SJCRH30 (cell line): Measurements from ENCODE around the gene TMEM270. TPM values are rescaled to one million over a fixed set of nuclear protein-coding genes. Genes with fewer than 3 reads are reported as not detected.

Experiments used
- DNase-seq, 2 experiments: peaks; one replicate each; pipeline ENCODE4 v3.0.0-alpha.2; 2015 to 2020
- H3K27ac ChIP-seq: fragments of 250-450 bp; sonication (Bioruptor Pico); 2 replicates; pipeline ENCODE4 v1.5.1; 2020; ENCODE audit warnings: mild to moderate bottlenecking, moderate library complexity
- H3K27me3 ChIP-seq: fragments of 250-450 bp; sonication (Bioruptor Pico); 2 replicates; pipeline ENCODE4 v1.5.1; 2020; ENCODE audit warnings: mild to moderate bottlenecking, moderate library complexity
- H3K36me3 ChIP-seq: fragments of 250-450 bp; sonication (Bioruptor Pico); 2 replicates; pipeline ENCODE4 v1.5.1; 2020; ENCODE audit warnings: mild to moderate bottlenecking, moderate library complexity
- H3K4me1 ChIP-seq: fragments of 250-450 bp; sonication (Bioruptor Pico); 2 replicates; pipeline ENCODE4 v1.5.1; 2020; ENCODE audit warnings: mild to moderate bottlenecking, moderate library complexity
- H3K4me3 ChIP-seq: fragments of 250-450 bp; sonication (Bioruptor Pico); 2 replicates; pipeline ENCODE4 v1.5.1; 2020; ENCODE audit warnings: mild to moderate bottlenecking, moderate library complexity
- H3K9me3 ChIP-seq: fragments of 250-450 bp; sonication (Bioruptor Pico); replicated peaks from 2 replicates; pipeline ENCODE4 v1.5.1; 2020; ENCODE audit warnings: mild to moderate bottlenecking, moderate library complexity
- total RNA-seq: library from RNA; depleted of rRNA; stranded (reverse); fragments of >200 nt; shearing (Covaris generic); gene quantifications from 2 replicates; pipeline ENCODE4 v1.2.3, GENCODE V29; 2014

Gene TMEM270
- total RNA-seq, 1 experiment from 2014 or later = not detected

DNA sequence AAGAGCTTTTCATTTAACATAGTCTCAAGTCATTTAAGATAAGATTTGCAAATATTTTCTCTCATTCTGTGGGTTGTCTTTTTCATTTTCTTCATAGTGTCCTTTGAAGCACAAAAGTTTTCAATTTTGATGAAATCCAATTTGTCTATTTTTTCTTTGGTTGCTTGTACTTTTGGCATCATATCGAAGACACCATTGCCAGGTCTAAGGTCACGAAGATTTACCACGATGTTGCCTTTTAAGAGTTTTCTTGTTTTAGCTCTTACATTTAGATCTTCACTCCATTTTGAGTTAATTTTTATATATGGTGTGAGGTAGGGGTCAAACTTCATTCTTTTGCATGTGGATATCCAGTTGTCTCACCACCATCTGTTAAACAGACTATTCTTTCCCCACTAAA, 34.7 kb downstream of the TMEM270 start:
- H3K4me3 ChIP-seq = no peak overlapping the region
- no peaks in the 10 kb centered on the region for H3K36me3 ChIP-seq
- peaks cover 9% of the 10 kb centered on the region for H3K9me3 ChIP-seq
- peak overlapping the region; percentile 36; the same call in 1 of the 2 replicates for H3K27ac ChIP-seq
- no peaks in the 10 kb centered on the region for H3K27me3 ChIP-seq
- DNase-seq = no peak
- peaks cover 34% of the 10 kb centered on the region for H3K4me1 ChIP-seq

DNA sequence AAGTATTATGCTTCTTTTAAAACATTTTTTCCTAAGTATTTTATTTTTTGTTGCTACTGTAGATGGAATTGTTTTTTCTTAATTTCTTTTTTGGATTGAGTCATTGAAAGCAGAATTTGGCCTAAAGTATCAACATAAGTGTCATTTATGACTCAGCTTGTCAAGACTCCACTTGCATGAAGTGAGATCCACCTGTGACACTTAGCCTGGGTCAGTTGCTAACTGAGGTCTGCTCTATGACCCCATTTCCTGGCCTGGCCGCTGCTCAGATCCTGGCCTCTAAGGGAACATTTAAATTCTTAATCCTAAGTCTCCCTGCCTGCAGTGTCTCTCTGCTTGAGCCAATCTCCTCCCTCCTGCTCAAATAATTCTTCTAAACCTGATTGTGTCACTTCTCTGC, 35.5 kb downstream of the TMEM270 start:
- H3K27ac ChIP-seq = no peak overlapping the region
- H3K36me3 ChIP-seq = no peaks in the 10 kb centered on the region
- H3K4me3 ChIP-seq = no peak overlapping the region
- H3K4me1 ChIP-seq = peaks cover 32% of the 10 kb centered on the region
- H3K27me3 ChIP-seq = no peaks in the 10 kb centered on the region
- H3K9me3 ChIP-seq = peaks cover 9% of the 10 kb centered on the region
- no peak for DNase-seq

DNA sequence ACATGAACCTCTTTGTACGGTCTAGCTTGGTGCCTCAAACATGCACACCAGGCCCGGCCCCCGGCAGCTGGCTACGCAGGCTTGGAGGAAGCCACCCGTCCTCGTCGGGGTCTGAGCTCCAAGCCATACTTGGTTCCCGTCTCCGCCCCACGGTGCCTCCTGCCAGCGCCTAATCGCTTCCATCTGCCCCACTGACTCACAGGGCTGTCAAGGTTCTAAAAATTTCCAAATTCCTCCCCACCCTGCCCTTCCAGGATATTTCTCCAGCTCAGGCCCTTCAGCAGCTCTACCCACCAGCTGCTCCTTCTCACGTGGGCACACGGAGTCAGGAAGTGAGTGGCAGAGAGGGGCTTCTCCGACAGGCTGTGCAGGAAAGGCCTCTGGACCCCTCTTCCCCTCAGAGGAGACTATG, 38.8 kb downstream of the TMEM270 start:
- H3K4me3 ChIP-seq = no peak overlapping the region
- peaks cover 9% of the 10 kb centered on the region for H3K9me3 ChIP-seq
- DNase-seq = peak; percentile 73 to 78
- H3K27ac ChIP-seq = peak overlapping the region; percentile 53
- peaks cover 11% of the 10 kb centered on the region for H3K4me1 ChIP-seq
- no peaks in the 10 kb centered on the region for H3K36me3 ChIP-seq
- H3K27me3 ChIP-seq = no peaks in the 10 kb centered on the region

DNA sequence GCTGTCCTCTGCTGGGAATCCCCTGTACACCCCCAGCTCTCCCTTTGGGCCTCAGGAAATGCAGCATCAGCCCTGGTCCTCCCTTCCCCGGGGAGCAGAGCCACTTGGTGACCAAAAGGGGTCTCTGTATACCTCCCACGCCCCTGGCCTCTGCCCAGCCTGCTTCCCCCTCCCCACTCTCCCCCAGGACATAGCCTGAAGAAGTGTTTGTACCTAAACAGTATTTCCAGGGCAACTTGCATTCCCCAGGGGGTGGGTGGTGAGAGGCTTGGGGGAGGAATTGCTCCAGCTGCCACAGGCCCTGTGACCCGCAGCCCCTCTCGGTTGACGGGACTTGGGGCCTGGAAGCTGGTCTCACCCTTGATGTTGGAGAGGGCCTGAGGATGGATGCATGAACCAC, 39.3 kb downstream of the TMEM270 start:
- peak overlapping the region; percentile 53 for H3K27ac ChIP-seq
- peaks cover 11% of the 10 kb centered on the region for H3K4me1 ChIP-seq
- no peak overlapping the region for H3K4me3 ChIP-seq
- DNase-seq = peak; percentile 32 to 47
- H3K27me3 ChIP-seq = no peaks in the 10 kb centered on the region
- H3K9me3 ChIP-seq = peaks cover 9% of the 10 kb centered on the region
- no peaks in the 10 kb centered on the region for H3K36me3 ChIP-seq

DNA sequence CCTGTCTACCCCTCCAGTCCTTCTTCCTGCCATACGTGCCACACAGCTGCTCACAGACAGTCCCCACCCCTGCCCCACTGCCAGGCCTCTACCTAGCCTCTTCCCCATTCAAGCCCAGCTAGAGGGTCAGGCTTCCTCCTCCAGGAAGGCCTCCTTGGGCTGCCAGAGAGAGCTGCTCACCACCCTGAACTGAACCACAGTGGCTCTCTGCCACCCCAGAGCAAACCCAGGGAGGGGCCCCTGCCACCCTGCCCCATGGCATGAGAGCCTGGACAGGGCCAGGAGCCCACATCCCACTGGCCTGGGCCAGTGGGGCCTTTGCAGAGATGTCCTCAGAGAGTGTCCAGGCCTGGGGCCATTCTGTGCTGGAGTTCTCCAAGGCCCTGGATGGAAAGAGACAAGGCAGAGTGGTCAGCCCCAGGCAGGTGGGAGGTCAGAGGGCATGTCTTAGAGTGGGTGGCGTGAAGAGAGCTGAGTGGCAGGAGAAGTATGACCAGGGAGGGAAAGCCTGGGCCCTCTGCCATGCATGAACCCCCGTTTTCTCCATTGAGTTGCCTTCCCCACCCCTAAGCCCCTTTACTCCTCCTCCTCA, 40.4 kb downstream of the TMEM270 start:
- peaks cover 1% of the 10 kb centered on the region; the same call in 1 of the 2 replicates for H3K9me3 ChIP-seq
- H3K4me1 ChIP-seq = peaks cover 11% of the 10 kb centered on the region
- H3K36me3 ChIP-seq = no peaks in the 10 kb centered on the region
- H3K27me3 ChIP-seq = no peaks in the 10 kb centered on the region
- no peak overlapping the region for H3K4me3 ChIP-seq
- no peak overlapping the region for H3K27ac ChIP-seq
- no peak for DNase-seq

DNA sequence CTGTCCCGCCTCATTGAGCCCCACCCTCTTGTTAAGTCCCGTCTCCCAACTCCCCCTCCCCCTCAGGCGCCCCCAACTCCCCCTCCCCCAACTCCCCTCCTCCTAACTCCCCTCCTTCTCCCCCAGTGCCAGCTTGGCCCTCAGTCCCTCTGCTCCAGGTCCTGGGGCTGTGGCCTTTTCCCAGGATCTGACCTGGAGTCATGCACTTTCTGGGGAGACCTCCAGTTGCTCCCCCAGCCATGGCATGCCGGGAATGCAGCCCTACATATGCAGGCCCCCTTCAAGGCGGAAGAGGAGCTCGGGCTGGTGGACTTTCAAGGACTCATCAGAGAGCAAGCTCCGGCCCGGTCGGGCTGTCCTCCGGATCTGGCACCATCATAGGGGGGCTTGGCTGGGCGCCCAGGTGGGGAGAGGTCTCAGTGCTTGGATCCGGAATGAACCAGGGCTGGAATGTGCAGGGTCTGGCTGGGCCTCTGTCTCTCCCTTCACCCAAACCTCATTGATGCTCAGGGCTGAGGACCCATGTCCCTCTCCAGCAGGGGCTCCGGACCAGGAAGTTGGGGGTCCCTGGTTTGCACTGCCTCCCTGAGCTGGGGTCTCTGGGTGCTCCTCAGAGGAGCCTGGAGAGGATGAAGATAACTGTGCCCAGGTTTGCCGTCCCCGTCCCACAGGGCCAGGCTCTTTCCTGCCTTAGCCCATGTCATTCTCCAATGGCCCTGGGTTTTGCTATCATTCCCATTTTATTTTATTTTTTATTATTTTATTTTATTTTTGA, 41.1 kb downstream of the TMEM270 start:
- H3K4me1 ChIP-seq = peaks cover 11% of the 10 kb centered on the region
- H3K27me3 ChIP-seq = no peaks in the 10 kb centered on the region
- H3K36me3 ChIP-seq = no peaks in the 10 kb centered on the region
- no peak overlapping the region for H3K4me3 ChIP-seq
- no peak overlapping the region for H3K27ac ChIP-seq
- no peaks in the 10 kb centered on the region for H3K9me3 ChIP-seq
- no peak for DNase-seq

DNA sequence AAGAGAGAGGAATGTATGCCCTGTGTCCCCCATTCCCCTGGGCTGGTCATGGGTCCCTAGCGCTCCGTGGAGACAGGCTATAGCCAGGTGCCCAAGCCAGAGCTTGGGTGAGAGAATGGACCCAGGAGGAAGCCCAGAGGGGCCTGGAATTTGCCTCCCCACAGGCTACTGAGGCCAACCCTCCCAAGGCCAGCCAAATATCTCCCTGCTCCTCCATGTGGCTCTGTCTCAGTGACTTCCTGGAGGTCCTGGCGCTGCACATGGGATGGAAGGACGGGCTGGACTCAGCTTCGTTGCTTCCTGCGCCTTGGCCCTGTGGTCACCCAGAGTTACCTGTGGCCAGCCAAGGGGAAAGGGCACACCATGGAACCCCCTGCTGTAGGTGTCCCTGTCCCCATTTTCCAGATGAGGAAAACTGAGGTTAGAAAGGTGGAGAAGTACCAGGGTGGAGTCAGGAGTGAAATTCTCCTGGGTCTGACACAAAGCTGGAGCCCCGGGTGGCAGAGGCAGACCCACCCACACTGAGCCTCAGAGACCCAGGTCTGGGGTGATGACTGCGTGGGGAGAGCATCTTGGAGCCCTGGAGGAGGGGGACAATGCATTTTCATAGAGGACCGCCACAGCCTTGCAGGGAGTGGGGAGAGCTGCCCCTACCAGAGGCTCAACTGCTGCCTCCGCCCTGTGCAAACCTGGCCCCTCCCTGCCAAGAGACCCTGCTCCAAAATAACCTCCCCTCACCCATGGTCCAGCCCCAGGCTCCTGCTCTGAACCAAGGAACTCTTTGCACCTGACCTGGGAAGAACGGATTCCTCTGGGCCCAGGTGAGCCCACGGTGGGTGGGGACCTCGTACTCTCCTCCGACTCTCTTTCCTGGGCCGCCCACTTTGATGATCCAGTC, 42.6 kb downstream of the TMEM270 start:
- Histone ChIP-seq H3K27me3 (0 out of 2 replicates have a peak, but pooled peaks cover 2% of the 10 kb centered on the region), H3K36me3 (no peaks in the 10 kb centered on the region), H3K9me3 (no peaks in the 10 kb centered on the region), H3K4me3 (no peak overlapping the region), H3K27ac (no peak overlapping the region), H3K4me1 (peaks cover 11% of the 10 kb centered on the region)
- no peak for DNase-seq

DNA sequence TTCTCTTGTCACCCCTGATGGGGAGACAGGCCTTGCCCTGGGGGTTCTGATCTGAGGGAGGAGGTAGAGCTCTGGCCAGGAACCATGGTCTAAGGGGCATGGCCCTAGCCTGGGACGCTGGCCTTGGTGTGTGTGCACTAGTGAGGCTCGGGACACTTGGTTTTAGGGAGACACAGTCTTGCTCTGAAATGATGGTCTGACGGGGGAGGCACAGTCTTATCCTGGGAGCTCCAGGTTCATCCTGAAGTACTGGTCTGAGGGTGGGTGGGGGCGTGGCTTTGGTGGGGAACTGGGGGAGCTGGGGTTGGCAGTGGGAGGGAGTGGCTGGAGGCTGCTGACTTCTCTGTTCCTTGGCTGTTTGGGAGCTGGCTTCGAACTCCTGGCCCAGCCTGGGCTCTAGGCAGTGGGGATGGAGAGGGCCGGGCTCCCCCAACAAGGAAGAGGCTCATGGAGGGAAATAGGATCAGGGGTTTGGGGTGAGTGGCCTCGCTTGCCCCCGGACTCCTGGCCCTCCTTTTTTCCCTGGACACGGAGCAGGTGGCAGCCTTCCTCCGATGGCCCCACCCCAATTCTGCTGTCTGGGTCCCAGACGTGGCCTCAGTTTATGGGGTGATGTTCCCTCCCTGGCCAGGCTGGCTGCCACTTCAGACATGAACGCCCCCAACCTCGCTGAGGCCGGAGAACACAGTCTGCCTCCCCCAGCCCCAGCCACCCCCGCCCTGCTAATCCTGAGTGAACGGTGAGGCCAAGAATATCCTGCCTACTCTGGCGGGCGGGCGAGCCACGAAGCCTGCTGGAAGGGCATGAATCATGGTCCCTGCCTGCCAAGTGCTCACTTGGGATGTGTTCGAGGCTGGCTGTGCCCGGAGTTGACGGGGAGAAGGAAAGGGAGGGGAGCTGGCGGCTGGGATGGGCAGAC, 43.5 kb downstream of the TMEM270 start:
- Histone ChIP-seq H3K27me3 (0 out of 2 replicates have a peak, but pooled peaks cover 2% of the 10 kb centered on the region), H3K4me3 (no peak overlapping the region), H3K4me1 (peaks cover 8% of the 10 kb centered on the region), H3K36me3 (no peaks in the 10 kb centered on the region), H3K27ac (no peak overlapping the region), H3K9me3 (no peaks in the 10 kb centered on the region)
- DNase-seq = no peak

DNA sequence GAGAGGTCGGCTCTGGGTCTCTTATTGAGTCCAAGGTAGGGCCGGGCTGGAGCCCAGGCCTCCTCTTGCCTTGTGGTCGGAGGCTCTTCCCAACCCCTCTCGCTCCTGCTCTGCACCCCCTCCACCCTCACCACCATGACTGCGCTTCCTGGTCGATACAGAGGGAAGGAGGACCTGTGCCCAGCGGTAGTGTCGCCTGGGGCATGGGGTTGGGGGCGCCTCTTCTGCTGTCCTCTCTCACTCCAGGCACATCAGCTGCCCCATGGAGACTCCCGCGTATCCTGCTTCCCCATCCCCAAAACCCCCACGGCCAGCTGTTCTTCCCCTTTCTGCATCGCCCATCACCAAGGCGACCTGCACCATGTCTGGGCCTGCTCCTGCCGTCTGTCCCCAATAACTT, 44.4 kb downstream of the TMEM270 start:
- no peak for DNase-seq
- H3K27ac ChIP-seq = no peak overlapping the region
- H3K27me3 ChIP-seq = 0 out of 2 replicates have a peak, but pooled peaks cover 2% of the 10 kb centered on the region
- H3K9me3 ChIP-seq = no peaks in the 10 kb centered on the region
- no peaks in the 10 kb centered on the region for H3K36me3 ChIP-seq
- no peak overlapping the region for H3K4me3 ChIP-seq
- H3K4me1 ChIP-seq = peaks cover 1% of the 10 kb centered on the region

DNA sequence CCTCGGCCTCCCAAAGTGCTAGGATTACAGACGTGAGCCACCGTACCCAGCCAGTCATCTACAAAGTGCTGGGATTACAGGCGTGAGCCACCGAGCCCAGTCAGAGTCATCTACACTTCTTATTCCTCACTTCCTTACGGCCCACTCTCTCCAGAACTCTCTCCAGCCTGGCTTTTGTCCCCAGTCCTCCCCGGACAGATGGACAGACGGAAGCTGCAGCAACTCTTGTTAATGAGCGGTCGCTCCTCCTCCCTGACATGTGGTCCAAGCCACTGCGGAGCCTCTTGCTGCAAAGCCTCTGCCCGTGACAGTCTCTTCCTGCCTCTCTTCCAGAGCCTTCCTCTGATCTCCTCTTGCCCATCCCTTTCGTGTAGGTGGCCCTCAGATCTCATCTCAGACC, 45.9 kb downstream of the TMEM270 start:
- Histone ChIP-seq H3K4me3 (no peak overlapping the region), H3K27ac (no peak overlapping the region), H3K27me3 (0 out of 2 replicates have a peak, but pooled peaks cover 3% of the 10 kb centered on the region), H3K4me1 (no peaks in the 10 kb centered on the region), H3K9me3 (no peaks in the 10 kb centered on the region), H3K36me3 (no peaks in the 10 kb centered on the region)
- no peak for DNase-seq

DNA sequence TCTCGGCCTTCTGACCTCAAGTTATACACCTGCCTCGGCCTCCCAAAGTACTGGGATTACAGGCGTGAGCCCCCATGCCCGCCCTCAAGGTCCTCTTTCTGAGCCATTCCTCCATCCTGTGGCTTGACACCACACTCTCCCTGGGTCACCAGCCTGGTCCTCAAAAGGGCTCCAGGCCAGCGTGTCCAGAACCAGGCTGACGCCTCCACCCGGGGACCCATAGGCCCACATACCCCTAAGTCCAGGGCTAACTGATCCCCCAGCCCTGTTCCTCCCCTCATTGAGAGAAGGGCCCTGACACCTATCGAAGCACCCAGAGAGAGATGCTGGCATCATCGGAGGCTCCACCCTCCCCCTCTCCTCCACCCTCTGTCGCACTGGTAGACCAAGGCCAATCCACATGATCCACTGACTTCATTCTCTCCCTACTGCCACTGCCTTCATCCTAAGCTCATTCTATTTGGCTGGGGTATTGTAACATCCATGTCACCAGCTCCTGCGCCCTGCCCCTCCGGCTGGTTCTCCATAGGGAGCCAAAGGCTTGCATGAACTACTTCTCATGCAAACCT, 46.7 kb downstream of the TMEM270 start:
- 0 out of 2 replicates have a peak, but pooled peaks cover 7% of the 10 kb centered on the region for H3K27me3 ChIP-seq
- no peaks in the 10 kb centered on the region for H3K4me1 ChIP-seq
- H3K36me3 ChIP-seq = no peaks in the 10 kb centered on the region
- H3K9me3 ChIP-seq = no peaks in the 10 kb centered on the region
- no peak overlapping the region for H3K4me3 ChIP-seq
- no peak overlapping the region for H3K27ac ChIP-seq
- no peak for DNase-seq

DNA sequence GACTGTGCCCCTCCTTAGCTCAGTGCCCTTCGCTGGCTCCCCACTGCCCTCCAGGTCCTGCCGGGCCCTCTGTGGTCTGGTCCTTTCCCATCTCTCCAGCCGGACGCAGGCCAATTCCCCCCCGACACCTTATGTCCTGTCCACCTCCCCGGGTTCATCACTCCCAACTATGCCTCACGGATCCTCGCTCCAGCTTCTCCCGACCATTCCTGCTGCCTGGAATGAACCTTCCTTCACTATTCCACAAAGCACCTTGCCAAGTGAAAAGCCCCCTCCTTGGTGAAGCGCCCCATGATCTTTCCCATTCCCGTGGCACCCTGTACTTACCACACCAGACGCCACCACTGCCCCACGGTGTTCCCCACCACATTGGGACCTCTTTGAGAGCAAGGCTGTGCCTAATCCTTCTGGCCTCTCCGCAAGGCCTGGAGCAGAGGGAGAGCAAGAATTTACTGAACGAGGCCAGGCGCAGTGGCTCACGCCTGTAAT, 47.2 kb downstream of the TMEM270 start:
- DNase-seq = no peak
- no peaks in the 10 kb centered on the region for H3K9me3 ChIP-seq
- no peaks in the 10 kb centered on the region for H3K36me3 ChIP-seq
- H3K4me3 ChIP-seq = no peak overlapping the region
- H3K27me3 ChIP-seq = 0 out of 2 replicates have a peak, but pooled peaks cover 7% of the 10 kb centered on the region
- H3K4me1 ChIP-seq = no peaks in the 10 kb centered on the region
- H3K27ac ChIP-seq = no peak overlapping the region

DNA sequence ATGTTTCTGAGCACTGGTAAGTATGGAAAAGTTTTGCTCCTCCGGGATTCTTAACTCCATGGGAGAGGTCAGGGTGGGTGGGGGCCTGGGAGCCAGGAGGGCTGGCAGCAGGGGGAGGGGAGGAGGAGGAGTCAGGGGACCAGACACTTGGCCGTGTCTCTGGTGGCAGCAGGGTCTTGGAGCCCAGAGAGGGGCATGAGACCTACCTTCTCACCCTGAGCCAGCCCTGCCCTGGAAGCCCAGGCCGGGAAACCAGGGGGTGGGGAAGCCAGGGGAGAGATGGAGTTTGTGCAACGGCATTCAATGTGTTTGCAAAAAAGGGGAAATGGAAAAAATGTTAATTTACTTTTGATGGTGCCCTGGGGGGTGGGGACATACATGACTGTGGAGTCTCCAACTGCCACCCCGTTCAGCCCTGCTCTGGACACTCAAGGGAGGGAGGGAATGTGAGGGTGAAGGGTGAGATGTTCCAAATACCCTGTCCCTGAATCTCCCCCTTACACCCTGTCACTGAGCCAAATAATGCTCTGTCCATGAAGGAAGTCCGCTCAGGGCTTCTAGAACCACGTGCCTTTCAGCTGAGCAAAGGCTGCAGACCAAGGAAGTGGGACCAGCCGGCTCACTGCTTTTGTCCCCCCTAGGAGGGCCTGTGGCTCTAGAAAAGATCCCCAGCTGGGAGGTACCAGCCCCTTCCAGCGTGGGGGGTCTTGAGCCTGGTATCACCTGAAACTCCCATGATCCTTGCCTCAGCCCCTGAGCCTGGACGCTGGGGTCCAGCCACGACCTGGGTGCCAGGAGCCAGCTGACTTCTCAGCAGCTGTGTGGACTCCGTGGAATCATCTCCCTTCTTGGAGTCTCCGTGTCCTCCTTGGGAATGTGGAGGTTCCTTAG, 48.3 kb downstream of the TMEM270 start:
- H3K9me3 ChIP-seq = no peaks in the 10 kb centered on the region
- H3K36me3 ChIP-seq = no peaks in the 10 kb centered on the region
- no peaks in the 10 kb centered on the region for H3K4me1 ChIP-seq
- H3K27me3 ChIP-seq = 0 out of 2 replicates have a peak, but pooled peaks cover 7% of the 10 kb centered on the region
- no peak overlapping the region for H3K27ac ChIP-seq
- DNase-seq = no peak
- H3K4me3 ChIP-seq = no peak overlapping the region
